ENCODE results near the gene HRK.

Gene HRK

DNA sequence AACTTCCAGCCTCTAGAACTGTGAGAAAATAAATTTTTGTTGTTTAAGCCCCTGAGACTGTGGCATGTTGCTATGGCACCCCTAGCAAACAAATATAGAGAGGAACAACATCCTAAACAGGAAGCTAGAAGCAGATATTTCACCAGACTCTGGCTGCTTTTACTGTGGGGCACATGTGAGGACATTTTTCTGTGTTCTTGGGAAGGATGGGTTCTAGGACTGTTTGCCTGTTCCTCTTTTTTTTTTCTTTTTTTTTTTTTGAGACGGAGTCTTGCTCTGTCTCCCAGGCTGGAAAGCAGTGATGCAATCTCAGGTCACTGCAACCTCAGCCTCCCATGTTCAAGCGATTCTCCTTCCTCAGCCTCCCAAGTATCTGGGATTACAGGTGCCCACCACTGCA, 4.2 kb upstream of the HRK start:
- TF ChIP-seq, protein P1, sequence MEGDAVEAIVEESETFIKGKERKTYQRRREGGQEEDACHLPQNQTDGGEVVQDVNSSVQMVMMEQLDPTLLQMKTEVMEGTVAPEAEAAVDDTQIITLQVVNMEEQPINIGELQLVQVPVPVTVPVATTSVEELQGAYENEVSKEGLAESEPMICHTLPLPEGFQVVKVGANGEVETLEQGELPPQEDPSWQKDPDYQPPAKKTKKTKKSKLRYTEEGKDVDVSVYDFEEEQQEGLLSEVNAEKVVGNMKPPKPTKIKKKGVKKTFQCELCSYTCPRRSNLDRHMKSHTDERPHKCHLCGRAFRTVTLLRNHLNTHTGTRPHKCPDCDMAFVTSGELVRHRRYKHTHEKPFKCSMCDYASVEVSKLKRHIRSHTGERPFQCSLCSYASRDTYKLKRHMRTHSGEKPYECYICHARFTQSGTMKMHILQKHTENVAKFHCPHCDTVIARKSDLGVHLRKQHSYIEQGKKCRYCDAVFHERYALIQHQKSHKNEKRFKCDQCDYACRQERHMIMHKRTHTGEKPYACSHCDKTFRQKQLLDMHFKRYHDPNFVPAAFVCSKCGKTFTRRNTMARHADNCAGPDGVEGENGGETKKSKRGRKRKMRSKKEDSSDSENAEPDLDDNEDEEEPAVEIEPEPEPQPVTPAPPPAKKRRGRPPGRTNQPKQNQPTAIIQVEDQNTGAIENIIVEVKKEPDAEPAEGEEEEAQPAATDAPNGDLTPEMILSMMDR (conservative IDR thresholded peaks at IDR 0.05) = no peak
- TF ChIP-seq ZFX (IDR thresholded peaks at IDR 0.05) = no peak
- no peak overlapping the region for H3K27ac ChIP-seq

DNA sequence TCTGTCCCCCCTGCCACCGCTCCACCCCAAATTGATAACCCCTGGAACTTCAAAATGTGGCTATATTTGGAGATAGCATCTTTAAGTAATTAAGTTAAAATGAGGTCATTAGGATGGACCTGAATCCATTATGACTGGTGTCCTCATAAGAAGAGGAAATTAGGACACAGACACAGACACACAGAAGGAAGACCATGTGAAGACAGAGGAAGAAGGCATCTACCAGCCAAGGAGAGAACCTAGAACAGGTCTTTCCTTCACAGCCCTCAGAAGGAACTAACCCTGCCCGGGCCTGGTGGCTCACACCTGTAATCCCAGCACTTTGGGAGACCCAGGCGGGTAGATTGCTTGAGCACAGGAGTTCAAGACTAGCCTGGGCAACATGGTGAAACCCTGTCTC, 3.6 kb upstream of the HRK start:
- TF ChIP-seq, protein P1 (conservative IDR thresholded peaks at IDR 0.05) = no peak
- no peak for TF ChIP-seq ZFX (IDR thresholded peaks at IDR 0.05)
- no peak overlapping the region for H3K27ac ChIP-seq

DNA sequence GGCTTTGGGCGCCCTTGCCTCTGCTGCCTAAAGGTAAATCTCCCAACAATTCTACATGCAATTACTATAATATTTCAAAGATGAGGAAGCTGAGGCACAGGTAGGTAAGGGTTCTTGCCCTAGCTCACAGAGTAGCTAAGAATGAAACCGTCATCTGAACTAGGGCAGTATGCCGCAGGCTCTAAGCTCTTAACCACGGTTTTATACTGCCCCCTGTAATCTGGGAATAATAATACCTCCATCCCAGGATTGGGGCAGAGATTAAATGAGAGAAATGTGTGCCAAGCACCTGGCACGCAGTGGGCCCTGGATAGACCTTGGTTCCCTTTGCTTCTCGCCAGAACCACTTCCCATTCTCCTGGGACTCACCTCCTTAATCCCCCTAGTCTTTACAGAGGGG, 1.5 kb upstream of the HRK start:
- TF ChIP-seq, protein P1 (conservative IDR thresholded peaks at IDR 0.05) = no peak
- TF ChIP-seq ZFX (IDR thresholded peaks at IDR 0.05) = no peak
- no peak overlapping the region for H3K27ac ChIP-seq

DNA sequence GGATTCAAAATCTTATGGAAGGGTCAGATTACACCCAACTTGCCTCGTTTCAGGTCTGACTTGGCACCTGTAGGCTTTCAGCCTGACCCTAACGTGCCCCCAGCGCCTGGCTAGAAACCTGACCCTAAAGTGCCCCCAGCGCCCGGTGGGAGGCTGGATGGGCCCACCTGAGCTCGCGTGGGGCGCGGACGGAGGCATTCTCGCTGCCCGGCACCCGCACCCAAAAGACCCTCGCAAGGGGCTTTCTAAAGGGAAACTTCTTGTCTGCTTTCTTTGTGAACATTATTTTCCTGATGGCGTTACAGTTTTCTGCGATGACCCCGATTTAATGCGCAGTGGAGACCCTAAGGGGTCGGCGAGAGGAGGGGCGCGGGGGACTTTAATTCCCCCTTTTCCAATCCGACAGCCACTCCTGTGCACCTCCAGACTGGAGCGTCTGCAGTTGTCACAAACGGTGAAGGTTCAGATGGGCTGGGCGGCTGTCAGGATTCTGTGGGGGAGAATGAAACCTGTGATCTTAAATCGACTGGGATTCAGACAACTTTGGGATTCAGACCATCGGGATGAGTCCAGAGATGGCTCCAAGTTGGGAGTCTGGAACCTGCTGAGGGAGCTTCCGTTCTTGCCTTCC, 751 bp upstream of the HRK start:
- no peak overlapping the region for H3K27ac ChIP-seq
- TF ChIP-seq, protein P1 (conservative IDR thresholded peaks at IDR 0.05) = no peak
- TF ChIP-seq ZFX (IDR thresholded peaks at IDR 0.05) = no peak

DNA sequence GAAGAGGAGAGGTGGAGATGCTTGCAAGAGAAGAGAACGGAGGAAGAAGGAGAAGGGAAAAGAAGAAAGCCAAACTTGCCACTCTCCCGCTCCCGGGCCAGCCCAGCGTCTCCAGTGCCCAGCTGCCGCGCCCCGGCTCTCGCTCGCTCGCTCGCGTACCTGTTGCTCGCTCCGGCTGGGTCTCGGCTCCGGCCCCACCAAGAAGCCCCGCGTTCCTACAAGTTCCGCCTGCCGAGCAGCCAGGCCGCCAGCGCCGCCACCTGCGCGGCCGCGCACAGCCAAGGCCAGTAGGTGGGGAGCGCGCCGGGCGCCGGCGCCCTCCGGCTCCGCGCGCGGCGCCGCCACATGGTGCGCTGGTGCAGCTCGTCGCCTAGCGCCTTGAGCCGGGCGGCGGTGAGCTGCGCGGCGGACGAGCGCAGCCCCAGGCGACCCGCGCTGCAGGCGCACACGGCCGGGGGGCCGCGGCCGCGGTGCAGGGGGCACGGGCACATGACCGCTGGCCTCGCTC, 370 bp downstream of the HRK start:
- TF ChIP-seq, protein P1 (conservative IDR thresholded peaks at IDR 0.05) = peak; percentile 41
- TF ChIP-seq ZFX (IDR thresholded peaks at IDR 0.05) = no peak
- H3K27ac ChIP-seq = no peak overlapping the region

DNA sequence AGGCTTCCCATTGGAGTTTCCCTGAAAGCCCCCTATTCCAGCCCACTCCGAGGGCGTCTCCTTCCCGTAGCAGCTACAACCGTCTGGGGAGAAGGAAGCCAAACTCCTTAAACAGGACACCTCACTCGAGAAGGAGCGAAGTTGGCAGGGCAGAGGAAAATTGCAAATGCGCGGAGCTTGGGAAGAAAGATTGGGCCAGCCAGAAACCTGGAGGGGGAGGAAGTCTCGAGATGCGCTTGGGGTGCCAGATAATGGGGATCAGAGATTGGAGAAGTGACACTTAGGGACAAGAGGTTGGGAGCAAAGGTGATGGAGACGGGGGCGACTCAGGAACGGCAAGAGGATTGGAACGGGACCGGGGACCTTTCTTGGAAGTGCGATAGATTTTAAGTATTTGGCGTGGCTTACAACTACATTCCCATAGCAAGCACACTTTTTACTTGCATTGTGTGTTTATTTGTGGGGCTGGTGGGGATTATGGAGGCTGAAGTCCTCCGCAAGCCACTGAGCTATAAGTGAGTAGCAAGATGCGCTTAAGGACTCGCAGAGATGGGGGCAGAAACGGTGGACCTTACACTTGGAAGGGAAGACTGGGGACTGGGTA, 926 bp downstream of the HRK start:
- no peak overlapping the region for H3K27ac ChIP-seq

More for the DNA sequence above, 926 bp downstream of the HRK start:
- TF ChIP-seq, protein P1 (conservative IDR thresholded peaks at IDR 0.05) = no peak
- no peak for TF ChIP-seq ZFX (IDR thresholded peaks at IDR 0.05)

All from C4-2B (cell line).